Right cardiac atrium (tissue), 5 donors: Measurements from ENCODE around the gene TRDMT1. TPM values are rescaled to one million over a fixed set of nuclear protein-coding genes. Genes with fewer than 3 reads are reported as not detected.

ENCODE experiments used
- ATAC-seq, 2 donors: fragments of 200-7000 bp; cut with Tn5 transposase; one replicate each; pipeline versions ENCODE4 v1.8.0 to v1.9.1; 2020; ENCODE audit warnings: moderate library complexity in 2 of 2, mild to moderate bottlenecking in 1 of 2
- DNase-seq, 3 donors: peaks; one replicate each; pipeline ENCODE4 v3.0.0-alpha.2; 2020
- H3K27ac ChIP-seq: one replicate; pipeline ENCODE4 v1.5.1; 2013; ENCODE audit warnings: mild to moderate bottlenecking, low read length, control low read depth, moderate library complexity
- H3K27me3 ChIP-seq: one replicate; pipeline ENCODE4 v1.6.1; 2013; ENCODE audit not compliant: control insufficient read depth, insufficient read depth
- H3K4me1 ChIP-seq: one replicate; pipeline ENCODE4 v1.6.1; 2013; ENCODE audit warnings: low read length; ENCODE audit not compliant: control insufficient read depth, insufficient read depth
- H3K4me3 ChIP-seq: one replicate; pipeline ENCODE4 v1.5.1; 2013; ENCODE audit warnings: low read length, control low read depth
- H3K9me3 ChIP-seq: one replicate; pipeline ENCODE4 v1.6.1; 2013; ENCODE audit warnings: low read length; ENCODE audit not compliant: control insufficient read depth
- WGBS: extraction: QIAGEN DNeasy Blood & Tissue Kit; methylation state at CpG from one replicate; pipeline ENCODE4 v1.1.7; 2013; 5-methylcytosine and 5-hydroxymethylcytosine counted together
- intact Hi-C, 4 donors: fragments of 100-400 bp; cut with DNase I; formaldehyde crosslinking; loops; one replicate each; pipeline versions ENCODE4 v1.11.0 to v1.14.0; 2022 to 2023
- polyA plus RNA-seq: library from polyadenylated mRNA; stranded (reverse); fragments of 200-250 nt; gene quantifications from one replicate; pipeline ENCODE4 v1.2.3, GENCODE V29; 2013
- total RNA-seq, 4 donors: library from RNA; stranded (reverse); fragmentation: NEBNext Ultra II Directional; extraction: Animal tissue kit (Norgen Biotek cat#: 25700); gene quantifications; one replicate each; pipeline ENCODE4 v1.2.1, GENCODE V29; 2021
- donor health status: healthy with polysubstance abuse.
- donor health status: DM: no; HTN: yes; CAD: no.
- donor health status: DM: no; HTN: no; CAD: no.
- donor health status: DM: no; HTN: yes; CAD: no; lungs with severe emphysema.
- donor health status: DM: yes; HTN: yes; CAD: no.

The TRDMT1 gene
- total and polyA plus RNA-seq, 5 donors: 2.1 to 6.9 (median 4.9) TPM

GRCh38 chr10:17113889-17114540 lies 87.5 kb downstream of the TRDMT1 start:
- H3K27me3 ChIP-seq: no peaks in the 10 kb centered on the region
- peak; percentile 21 to 69 (median 54) for DNase-seq
- no peak overlapping the region for H3K4me3 ChIP-seq
- no peaks in the 10 kb centered on the region for H3K9me3 ChIP-seq
- no peaks in the 10 kb centered on the region for H3K4me1 ChIP-seq
- 47% methylated on average over 7 of the region's 7 CpGs for WGBS
- H3K27ac ChIP-seq: no peak overlapping the region
- peak in 1 of 2 donors; percentile 39 for ATAC-seq
- intact Hi-C loops: no loop called here

GRCh38 chr10:17113346-17113745 lies 88.1 kb downstream of the TRDMT1 start:
- no peak for ATAC-seq

GRCh38 chr10:17112566-17112965 lies 88.9 kb downstream of the TRDMT1 start:
- Histone ChIP-seq H3K27me3 (no peaks in the 10 kb centered on the region), H3K4me1 (no peaks in the 10 kb centered on the region), H3K9me3 (no peaks in the 10 kb centered on the region), H3K4me3 (no peak overlapping the region), H3K27ac (no peak overlapping the region)
- intact Hi-C loops: no loop called here
- DNase-seq (no peak), ATAC-seq (no peak)
- 63% methylated on average over 3 of the region's 3 CpGs for WGBS

More at GRCh38 chr10:17113346-17113745, 88.1 kb downstream of the TRDMT1 start:
- Histone ChIP-seq H3K4me3 (no peak overlapping the region), H3K4me1 (no peaks in the 10 kb centered on the region), H3K9me3 (no peaks in the 10 kb centered on the region), H3K27ac (no peak overlapping the region), H3K27me3 (no peaks in the 10 kb centered on the region)
- 92% methylated on average over 4 of the region's 4 CpGs for WGBS
- no peak for DNase-seq
- intact Hi-C loops: no loop called here

- WGBS: 89% methylated on average over 3 of the region's 3 CpGs
- H3K27me3 ChIP-seq: no peaks in the 10 kb centered on the region
- DNase-seq (no peak), ATAC-seq (no peak)
- no peaks in the 10 kb centered on the region for H3K4me1 ChIP-seq
- intact Hi-C loops: no loop called here
- H3K9me3 ChIP-seq: no peaks in the 10 kb centered on the region
- no peak overlapping the region for H3K4me3 ChIP-seq
- H3K27ac ChIP-seq: no peak overlapping the region
These were observed 91.8 kb downstream of the TRDMT1 start for GRCh38 chr10:17109475-17110207.

GRCh38 chr10:17109046-17109445 lies 92.4 kb downstream of the TRDMT1 start:
- no peak overlapping the region for H3K4me3 ChIP-seq
- no peaks in the 10 kb centered on the region for H3K27me3 ChIP-seq
- no peak overlapping the region for H3K27ac ChIP-seq
- ATAC-seq: no peak
- WGBS: 91% methylated on average over 2 of the region's 2 CpGs
- no peaks in the 10 kb centered on the region for H3K4me1 ChIP-seq
- no peak for DNase-seq
- intact Hi-C loops: no loop called here
- no peaks in the 10 kb centered on the region for H3K9me3 ChIP-seq

- H3K4me3 ChIP-seq: no peak overlapping the region
- no peaks in the 10 kb centered on the region for H3K9me3 ChIP-seq
- intact Hi-C loops: no loop called here
- no peak for DNase-seq
- no peaks in the 10 kb centered on the region for H3K4me1 ChIP-seq
- H3K27ac ChIP-seq: no peak overlapping the region
- WGBS: 84% methylated on average over 5 of the region's 5 CpGs
- no peaks in the 10 kb centered on the region for H3K27me3 ChIP-seq
- no peak for ATAC-seq
These were observed 94.5 kb downstream of the TRDMT1 start for GRCh38 chr10:17106991-17107390.

GRCh38 chr10:17101910-17102266 lies 99.6 kb downstream of the TRDMT1 start:
- Histone ChIP-seq H3K4me3 (no peak overlapping the region), H3K9me3 (no peaks in the 10 kb centered on the region), H3K4me1 (no peaks in the 10 kb centered on the region), H3K27me3 (no peaks in the 10 kb centered on the region), H3K27ac (no peak overlapping the region)
- intact Hi-C loops: no loop called here
- ATAC-seq: no peak
- DNase-seq: no peak

- 66% methylated on average over 7 of the region's 7 CpGs for WGBS
- no peak for ATAC-seq
- no peak overlapping the region for H3K27ac ChIP-seq
These were observed 100.1 kb downstream of the TRDMT1 start for GRCh38 chr10:17101257-17101909.

GRCh38 chr10:17100586-17100985 lies 100.9 kb downstream of the TRDMT1 start:
- no peak overlapping the region for H3K4me3 ChIP-seq
- intact Hi-C loops: no loop called here
- no peak for ATAC-seq
- no peak overlapping the region for H3K27ac ChIP-seq
- 76% methylated on average over 9 of the region's 9 CpGs for WGBS
- H3K4me1 ChIP-seq: no peaks in the 10 kb centered on the region
- no peaks in the 10 kb centered on the region for H3K9me3 ChIP-seq
- no peak for DNase-seq
- H3K27me3 ChIP-seq: no peaks in the 10 kb centered on the region

More at GRCh38 chr10:17101257-17101909, 100.1 kb downstream of the TRDMT1 start:
- intact Hi-C loops: no loop called here
- DNase-seq: no peak
- no peaks in the 10 kb centered on the region for H3K9me3 ChIP-seq
- no peaks in the 10 kb centered on the region for H3K27me3 ChIP-seq
- H3K4me3 ChIP-seq: no peak overlapping the region
- no peaks in the 10 kb centered on the region for H3K4me1 ChIP-seq

GRCh38 chr10:17098012-17098411 lies 103.5 kb downstream of the TRDMT1 start:
- WGBS: 97% methylated on average over 3 of the region's 3 CpGs
- no peak for DNase-seq
- H3K27ac ChIP-seq: no peak overlapping the region
- no peaks in the 10 kb centered on the region for H3K27me3 ChIP-seq
- no peaks in the 10 kb centered on the region for H3K9me3 ChIP-seq
- H3K4me3 ChIP-seq: no peak overlapping the region
- no peaks in the 10 kb centered on the region for H3K4me1 ChIP-seq
- no peak for ATAC-seq
- intact Hi-C loops: no loop called here
